Measurements from ENCODE around the gene MADCAM1.

- TF ChIP-seq CTCF (conservative IDR thresholded peaks at IDR 0.05; ENCODE audit: low read length) (no peak), EZH2phosphoT487 (IDR thresholded peaks at IDR 0.05; ENCODE audit: borderline replicate concordance) (no peak)
Measured at GRCh38 chr19:540867-541637, 44.8 kb downstream of the MADCAM1 start.
